Left lung (tissue), 10 donors: ENCODE measurements around the gene LONP2. TPM values are rescaled to one million over a fixed set of nuclear protein-coding genes. Genes with fewer than 3 reads are reported as not detected.
"Not testable (repeated sequence)": the region's sequence is repeated elsewhere in the genome, so short reads cannot be mapped to it uniquely, and the experiment has no call there.

Source experiments
- ATAC-seq: fragments of 200-7000 bp; cut with Tn5 transposase; one replicate; pipeline ENCODE4 v1.9.1; 2020; ENCODE audit warnings: moderate library complexity
- DNase-seq, 4 donors: peaks; one replicate each; pipeline ENCODE4 v3.0.0-alpha.2; 2013 to 2020
- H3K27ac ChIP-seq, 2 donors: fragments of 200-600 bp; sonication (generic) in 1 of 2; one replicate each; pipeline versions ENCODE4 v1.5.0 to v1.8.0; 2020 to 2021
- H3K27me3 ChIP-seq, 2 donors: fragments of 200-600 bp; sonication (generic) in 1 of 2; one replicate each; pipeline versions ENCODE4 v1.5.0 to v1.8.0; 2020 to 2021
- H3K36me3 ChIP-seq, 2 donors: fragments of 200-600 bp; sonication (generic) in 1 of 2; one replicate each; pipeline versions ENCODE4 v1.5.0 to v1.8.0; 2020 to 2021
- H3K4me1 ChIP-seq, 2 donors: fragments of 200-600 bp; one replicate each; pipeline ENCODE4 v1.8.0; 2021
- H3K4me3 ChIP-seq, 2 donors: fragments of 200-600 bp; sonication (generic) in 1 of 2; one replicate each; pipeline versions ENCODE4 v1.5.0 to v1.8.0; 2020 to 2021; ENCODE audit warnings: mild to moderate bottlenecking in 1 of 2
- H3K9me3 ChIP-seq, 2 donors: fragments of 200-600 bp; sonication (generic) in 1 of 2; one replicate each; pipeline versions ENCODE4 v1.5.0 to v1.8.0; 2020 to 2021
- intact Hi-C, 2 donors: fragments of 100-400 bp; cut with DNase I; formaldehyde crosslinking; loops; one replicate each; pipeline versions ENCODE4 v1.11.2 to v1.14.2; 2022
- polyA plus RNA-seq, 6 donors: library from polyadenylated mRNA; unstranded; fragments of 120-200 nt; gene quantifications; one replicate each; pipeline ENCODE4 v1.2.1, GENCODE V29; 2013; ENCODE audit not compliant: insufficient read length in 6 of 6
- total RNA-seq, 2 donors: library from RNA; stranded (reverse); fragmentation: NEBNext Ultra II Directional; extraction: Animal tissue kit (Norgen Biotek cat#: 25700); gene quantifications; one replicate each; pipeline ENCODE4 v1.2.1, GENCODE V29; 2021
- TF ChIP-seq, protein P1 (sequence below), 2 donors: fragments of 200-600 bp; sonication (generic) in 1 of 2; IDR thresholded peaks; one replicate each; pipeline versions ENCODE4 v1.5.0 to v1.8.0; 2021; ENCODE audit warnings: antibody characterized with exemption in 2 of 2
- donor health status: DM: no; HTN: yes; CAD: no.
- donor health status: DM: no; HTN: no; CAD: no.

LONP2 gene
- total and polyA plus RNA-seq, 8 donors = 63.2 to 89.2 (median 75.4) TPM

DNA sequence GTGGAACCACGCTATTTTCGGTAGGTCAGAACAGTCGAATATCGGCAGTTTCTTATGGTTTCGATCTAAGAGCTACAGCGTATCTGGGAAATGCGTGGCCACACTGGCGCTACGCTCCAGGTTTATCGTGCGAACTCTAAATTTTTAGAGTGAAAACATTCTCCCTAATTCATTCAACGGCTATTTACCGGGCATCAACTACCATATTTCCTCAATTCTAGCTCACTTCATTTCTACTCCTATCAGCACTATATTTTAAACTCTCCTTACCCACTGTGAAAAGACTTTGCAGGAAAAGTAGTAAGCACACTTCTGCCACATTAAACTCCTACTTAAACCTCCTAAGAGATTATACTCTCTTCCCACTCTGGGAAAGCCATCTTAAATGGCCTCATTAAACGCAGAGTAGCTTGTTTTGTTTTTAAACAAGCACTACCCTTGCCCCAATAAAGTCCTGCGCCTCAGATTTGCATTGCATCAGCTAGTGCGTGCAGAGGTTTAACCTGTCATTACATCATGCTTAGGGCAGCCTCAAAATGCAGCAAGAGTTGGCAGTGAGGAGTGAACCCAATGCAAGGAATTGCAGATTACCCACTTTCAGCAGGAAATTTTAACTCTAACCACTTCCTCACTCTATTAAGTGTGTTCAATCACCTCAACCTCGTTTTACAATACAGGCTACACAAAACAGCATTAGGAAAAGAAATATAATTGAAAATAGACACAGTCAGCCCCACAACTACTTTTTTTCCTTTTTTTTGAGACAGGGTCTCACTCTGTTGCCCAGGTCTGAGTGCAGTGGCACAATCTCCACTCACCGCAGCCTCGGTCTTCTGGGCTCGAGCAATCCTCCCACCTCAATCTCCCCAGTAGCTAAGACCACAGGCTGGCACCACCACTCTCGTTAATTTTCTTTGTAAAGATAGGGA lies 122.3 kb downstream of the LONP2 start:
- Histone ChIP-seq H3K4me3 (peak overlapping the region; percentile 30 to 56), H3K27ac (peak overlapping the region; percentile 83 to 91), H3K27me3 (no peaks in the 10 kb centered on the region), H3K36me3 (peaks cover 0 to 9% of the 10 kb centered on the region in 2 donors), H3K4me1 (peaks cover 17 to 51% of the 10 kb centered on the region in 2 donors), H3K9me3 (no peaks in the 10 kb centered on the region)
- ATAC-seq (peak; percentile 58), DNase-seq (peak in 2 of 4 donors; percentile 28 to 49)
- TF ChIP-seq, protein P1, sequence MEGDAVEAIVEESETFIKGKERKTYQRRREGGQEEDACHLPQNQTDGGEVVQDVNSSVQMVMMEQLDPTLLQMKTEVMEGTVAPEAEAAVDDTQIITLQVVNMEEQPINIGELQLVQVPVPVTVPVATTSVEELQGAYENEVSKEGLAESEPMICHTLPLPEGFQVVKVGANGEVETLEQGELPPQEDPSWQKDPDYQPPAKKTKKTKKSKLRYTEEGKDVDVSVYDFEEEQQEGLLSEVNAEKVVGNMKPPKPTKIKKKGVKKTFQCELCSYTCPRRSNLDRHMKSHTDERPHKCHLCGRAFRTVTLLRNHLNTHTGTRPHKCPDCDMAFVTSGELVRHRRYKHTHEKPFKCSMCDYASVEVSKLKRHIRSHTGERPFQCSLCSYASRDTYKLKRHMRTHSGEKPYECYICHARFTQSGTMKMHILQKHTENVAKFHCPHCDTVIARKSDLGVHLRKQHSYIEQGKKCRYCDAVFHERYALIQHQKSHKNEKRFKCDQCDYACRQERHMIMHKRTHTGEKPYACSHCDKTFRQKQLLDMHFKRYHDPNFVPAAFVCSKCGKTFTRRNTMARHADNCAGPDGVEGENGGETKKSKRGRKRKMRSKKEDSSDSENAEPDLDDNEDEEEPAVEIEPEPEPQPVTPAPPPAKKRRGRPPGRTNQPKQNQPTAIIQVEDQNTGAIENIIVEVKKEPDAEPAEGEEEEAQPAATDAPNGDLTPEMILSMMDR (IDR thresholded peaks at IDR 0.05) = no peak
- intact Hi-C loops = loop anchor here in 1 of 2 donors (10.0 kb wide), 1 partner anchor 258 kb away; no protein-coding TSS in a partner anchor

DNA sequence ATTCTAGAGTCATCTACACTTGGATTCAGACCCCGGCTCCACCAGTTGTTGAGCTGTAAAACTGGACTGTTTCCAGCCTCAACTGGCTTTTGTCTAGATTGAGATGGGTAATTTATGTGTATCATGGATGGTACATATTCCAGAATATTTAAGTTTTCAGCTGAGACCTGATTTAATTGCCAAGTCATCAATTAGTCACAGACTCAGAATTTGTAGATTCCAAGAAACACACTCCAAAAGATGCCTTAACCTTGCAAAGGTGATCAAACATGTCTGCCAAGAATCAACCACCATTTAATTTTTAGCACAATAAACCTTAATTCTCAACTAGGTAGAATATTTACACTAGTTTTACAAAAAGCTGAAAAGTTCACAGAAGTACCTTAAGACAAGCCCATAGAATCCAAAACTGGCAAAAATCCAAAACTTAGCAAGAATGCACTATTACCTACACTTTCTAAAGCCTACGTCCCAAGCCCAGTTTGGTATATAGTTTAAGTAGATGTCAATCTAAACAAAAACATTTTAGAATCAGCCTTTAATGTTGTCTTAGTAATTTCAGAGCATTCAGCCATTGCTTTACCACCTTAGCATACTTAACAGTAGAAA lies 123.4 kb downstream of the LONP2 start:
- DNase-seq = no peak
- peaks cover 17 to 51% of the 10 kb centered on the region in 2 donors for H3K4me1 ChIP-seq
- no peaks in the 10 kb centered on the region for H3K36me3 ChIP-seq
- no peak overlapping the region for H3K27ac ChIP-seq
- no peak for ATAC-seq
- TF ChIP-seq, protein P1 (IDR thresholded peaks at IDR 0.05) = no peak
- H3K9me3 ChIP-seq = no peaks in the 10 kb centered on the region
- H3K4me3 ChIP-seq = no peak overlapping the region
- intact Hi-C loops = loop anchor here in 1 of 2 donors (10.0 kb wide), 1 partner anchor 257 kb away; no protein-coding TSS in a partner anchor
- H3K27me3 ChIP-seq = no peaks in the 10 kb centered on the region

DNA sequence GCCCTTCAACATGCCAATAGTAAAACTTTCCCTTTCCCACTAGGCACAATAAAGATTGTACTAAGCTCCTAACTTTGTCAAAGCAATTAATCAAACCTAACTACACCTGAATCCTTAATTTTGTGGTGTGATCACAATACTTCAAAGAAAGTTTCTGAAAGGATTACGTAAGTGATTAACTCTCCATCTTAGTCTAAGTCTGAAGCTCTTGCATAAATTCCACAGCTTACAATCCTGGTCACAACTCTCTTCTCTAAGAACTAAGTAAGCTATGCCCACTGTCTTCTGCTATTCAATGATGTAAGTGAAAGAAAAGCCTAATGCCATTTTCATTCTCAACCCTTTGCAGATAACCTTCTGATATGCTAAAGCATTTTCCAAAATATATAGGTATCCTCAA lies 125.7 kb downstream of the LONP2 start:
- Histone ChIP-seq H3K4me3 (no peak overlapping the region), H3K4me1 (peaks cover 31 to 64% of the 10 kb centered on the region in 2 donors), H3K27ac (no peak overlapping the region), H3K27me3 (no peaks in the 10 kb centered on the region), H3K36me3 (no peaks in the 10 kb centered on the region), H3K9me3 (no peaks in the 10 kb centered on the region)
- DNase-seq (no peak), ATAC-seq (no peak)
- TF ChIP-seq, protein P1 (IDR thresholded peaks at IDR 0.05) = no peak
- intact Hi-C loops = loop anchor here in 1 of 2 donors (10.0 kb wide), 1 partner anchor 255 kb away; no protein-coding TSS in a partner anchor

DNA sequence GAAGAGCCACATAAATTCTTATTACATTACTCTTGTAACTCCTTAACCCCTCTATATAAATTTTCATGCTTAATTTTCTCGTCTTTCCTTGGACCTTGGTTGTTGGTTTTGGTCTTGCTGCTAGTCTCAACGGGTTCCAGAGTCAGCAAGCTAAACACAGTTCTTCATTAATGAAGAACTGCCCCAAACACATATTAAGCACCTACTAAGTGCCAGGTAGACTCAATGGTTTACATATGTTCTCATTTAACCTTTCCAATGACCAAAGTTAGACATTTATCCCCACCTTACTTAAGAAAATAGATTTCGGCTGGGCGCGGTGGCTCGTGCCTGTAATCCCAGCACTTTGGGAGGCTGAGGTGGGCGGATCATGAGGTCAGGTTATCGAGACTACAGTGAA lies 126.1 kb downstream of the LONP2 start:
- intact Hi-C loops = no loop called here
- DNase-seq = no peak
- H3K36me3 ChIP-seq = no peaks in the 10 kb centered on the region
- no peaks in the 10 kb centered on the region for H3K27me3 ChIP-seq
- no peak overlapping the region for H3K4me3 ChIP-seq
- TF ChIP-seq, protein P1 (IDR thresholded peaks at IDR 0.05) = no peak
- H3K27ac ChIP-seq = no peak overlapping the region
- ATAC-seq = no peak
- H3K9me3 ChIP-seq = no peaks in the 10 kb centered on the region
- H3K4me1 ChIP-seq = peaks cover 30 to 63% of the 10 kb centered on the region in 2 donors

DNA sequence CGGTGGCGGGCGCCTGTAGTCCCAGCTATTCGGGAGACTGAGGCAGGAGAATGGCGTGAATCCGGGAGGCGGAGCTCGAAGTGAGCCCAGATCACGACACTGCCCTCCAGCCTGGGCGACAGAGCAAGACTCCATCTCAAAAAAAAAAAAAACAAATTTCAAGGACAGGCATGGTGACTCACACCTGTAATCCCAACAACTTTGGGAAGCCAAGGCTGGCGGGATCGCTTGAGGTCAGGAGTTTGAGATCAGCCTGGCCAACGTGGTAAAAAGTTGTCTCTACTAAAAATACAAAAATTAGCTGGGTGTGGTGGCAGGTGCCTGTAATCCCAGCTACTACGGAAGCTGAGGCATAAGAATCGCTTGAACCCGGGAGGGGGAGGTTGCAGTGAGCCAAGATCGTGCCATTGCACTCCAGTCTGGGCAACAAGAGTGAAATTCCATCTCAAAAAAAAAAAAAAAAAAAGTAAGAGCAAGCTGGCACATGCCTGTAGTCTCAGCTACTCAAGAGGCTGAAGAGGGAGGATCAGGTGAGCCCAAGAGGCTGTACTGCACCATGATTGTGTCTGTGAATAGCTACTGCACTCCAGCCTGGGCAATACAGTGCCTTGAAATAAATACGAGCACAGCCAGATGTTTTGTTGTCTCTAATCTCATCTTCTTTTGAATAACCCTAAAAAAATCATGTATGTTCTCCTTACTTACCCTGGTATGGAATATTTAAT lies 126.7 kb downstream of the LONP2 start:
- intact Hi-C loops, H3K9me3 ChIP-seq, H3K27ac ChIP-seq, H3K4me3 ChIP-seq, H3K36me3 ChIP-seq, DNase-seq, H3K27me3 ChIP-seq: not testable (repeated sequence)
- peaks cover 30 to 61% of the 10 kb centered on the region in 2 donors for H3K4me1 ChIP-seq
- peak; percentile 64 for ATAC-seq
